HG03439 (cell line): ENCODE results near the gene PPP1R26.
"Not testable (repeated sequence)": the region's sequence is repeated elsewhere in the genome, so short reads cannot be mapped to it uniquely, and the experiment has no call there.

Source experiments
- ATAC-seq: cut with Tn5 transposase; IDR thresholded peaks from one replicate; pipeline ENCODE4 v1.9.1; 2021; ENCODE audit warnings: mild to moderate bottlenecking, moderate library complexity; ENCODE audit not compliant: unreplicated experiment

The PPP1R26 gene

DNA sequence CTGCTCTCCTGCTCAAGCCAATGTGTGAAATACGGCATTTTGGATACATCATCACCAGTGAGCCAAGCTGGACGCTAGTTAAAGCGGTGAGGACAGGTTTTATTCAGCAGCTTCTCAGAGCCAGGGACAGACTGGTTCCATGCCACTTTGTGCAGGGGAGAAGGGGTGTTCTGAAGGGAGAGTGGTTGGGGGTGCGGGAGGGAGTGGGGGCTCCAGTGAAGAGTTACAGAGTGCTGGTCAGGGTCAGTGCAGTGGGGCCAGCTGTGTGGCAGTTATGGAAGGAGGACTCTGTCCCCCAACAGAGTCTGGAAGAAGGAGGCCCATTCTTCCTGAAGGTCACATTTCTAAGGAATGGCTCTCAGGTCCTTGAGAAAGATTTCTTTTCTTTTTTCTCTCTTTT is 55.2 kb downstream of the PPP1R26 start:
- not testable (repeated sequence) for ATAC-seq

DNA sequence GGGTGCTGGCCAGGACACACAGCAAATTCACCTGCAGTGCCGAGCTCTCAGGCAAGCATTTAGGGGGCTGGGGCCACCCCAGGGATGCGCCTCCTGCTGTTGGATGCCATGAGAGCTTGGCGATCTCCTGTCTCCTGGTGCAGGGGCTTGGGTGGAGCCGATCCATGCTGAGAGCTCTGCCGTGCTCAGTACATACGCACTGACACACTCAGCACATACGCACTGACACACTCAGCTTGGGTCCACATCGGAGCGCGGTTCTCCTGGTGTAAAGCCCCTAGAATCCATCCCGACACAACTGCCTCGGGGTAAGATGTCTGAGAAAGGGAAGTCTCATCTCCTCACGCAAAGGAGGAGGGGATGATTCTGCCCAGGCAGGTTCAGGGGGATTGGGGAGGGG is 56.0 kb downstream of the PPP1R26 start:
- not testable (repeated sequence) for ATAC-seq

DNA sequence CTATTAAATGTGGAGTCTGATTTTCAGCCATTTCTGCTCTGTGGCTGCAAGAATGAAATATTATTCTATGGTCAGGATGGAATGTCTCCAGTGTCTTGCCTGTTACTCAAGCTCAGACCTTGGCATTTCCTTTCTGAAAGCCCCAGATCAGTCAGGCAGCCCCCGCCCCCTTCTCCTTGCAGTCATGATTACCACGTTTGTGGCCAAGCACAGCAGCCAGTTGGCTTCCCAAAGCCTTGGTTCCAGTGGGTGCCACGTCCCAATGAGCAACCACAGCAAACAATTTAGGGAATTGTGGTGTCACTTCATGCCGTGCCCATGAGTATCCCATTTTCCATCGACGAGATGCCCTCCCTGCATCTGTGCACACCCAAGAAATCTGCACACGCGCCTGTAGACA is 56.6 kb downstream of the PPP1R26 start:
- ATAC-seq, result no peak
